ENCODE results near the gene ETNK2. TPM values are rescaled to one million over a fixed set of nuclear protein-coding genes. Genes with fewer than 3 reads are reported as not detected.

ETNK2 gene
- total RNA-seq, 4 donors from 2014 or later = 5.6 to 15.3 (median 6.8) TPM

GRCh38 chr1:204114606-204115005 is 37.2 kb downstream of the ETNK2 start:
- intact Hi-C loops (cut with DNase I) = no loop called here
- H3K36me3 ChIP-seq = peaks cover 0 to 37% (median 30%) of the 10 kb centered on the region in 4 donors
- no peak for DNase-seq (ENCODE audit: extremely low spot score)
- no peaks in the 10 kb centered on the region for H3K9me3 ChIP-seq
- no peak for TF ChIP-seq EP300 (IDR thresholded peaks at IDR 0.05)
- TF ChIP-seq POLR2AphosphoS5 (IDR thresholded peaks at IDR 0.05) = no peak
- TF ChIP-seq POLR2A (IDR thresholded peaks at IDR 0.05; ENCODE audit: low read depth) = no peak
- no peak for TF ChIP-seq CTCF (IDR thresholded peaks at IDR 0.05)
- no peak overlapping the region for H3K4me3 ChIP-seq
- H3K4me1 ChIP-seq = peaks cover 4 to 38% (median 18%) of the 10 kb centered on the region in 4 donors
- WGBS = 84% methylated on average over 4 of the region's 4 CpGs
- no peaks in the 10 kb centered on the region for H3K27me3 ChIP-seq
- H3K27ac ChIP-seq (replicated peaks in 1 of 4) = no peak overlapping the region

- TF ChIP-seq EP300 (IDR thresholded peaks at IDR 0.05) (no peak), POLR2A (IDR thresholded peaks at IDR 0.05; ENCODE audit: low read depth) (no peak), POLR2AphosphoS5 (IDR thresholded peaks at IDR 0.05) (no peak), CTCF (IDR thresholded peaks at IDR 0.05) (no peak)
- no peaks in the 10 kb centered on the region for H3K9me3 ChIP-seq
- peak overlapping the region in 1 of 4 donors; percentile 10 for H3K27ac ChIP-seq (replicated peaks in 1 of 4)
- DNase-seq (ENCODE audit: extremely low spot score) = no peak
- H3K36me3 ChIP-seq = peaks cover 0 to 30% (median 24%) of the 10 kb centered on the region in 4 donors
- WGBS = 73% methylated on average over 1 of the region's 1 CpG
- peaks cover 9 to 43% (median 24%) of the 10 kb centered on the region in 4 donors for H3K4me1 ChIP-seq
- H3K27me3 ChIP-seq = peaks cover 0 to 3% (median 0%) of the 10 kb centered on the region in 4 donors
- intact Hi-C loops (cut with DNase I) = no loop called here
- H3K4me3 ChIP-seq = no peak overlapping the region
Observed at GRCh38 chr1:204113896-204114295, 37.9 kb downstream of the ETNK2 start.

- WGBS = 97% methylated on average over 9 of the region's 11 CpGs
- intact Hi-C loops (cut with DNase I) = no loop called here
- DNase-seq (ENCODE audit: extremely low spot score) = no peak
- H3K27ac ChIP-seq (replicated peaks in 1 of 4) = peak overlapping the region in 2 of 4 donors; percentile 20 to 28
- peaks cover 0 to 11% (median 0%) of the 10 kb centered on the region in 4 donors for H3K27me3 ChIP-seq
- no peaks in the 10 kb centered on the region for H3K9me3 ChIP-seq
- TF ChIP-seq POLR2AphosphoS5 (IDR thresholded peaks at IDR 0.05) (no peak), POLR2A (IDR thresholded peaks at IDR 0.05; ENCODE audit: low read depth) (no peak), CTCF (IDR thresholded peaks at IDR 0.05) (no peak), EP300 (IDR thresholded peaks at IDR 0.05) (no peak)
- peaks cover 13 to 51% (median 30%) of the 10 kb centered on the region in 4 donors for H3K4me1 ChIP-seq
- H3K36me3 ChIP-seq = peaks cover 0 to 22% (median 18%) of the 10 kb centered on the region in 4 donors
- no peak overlapping the region for H3K4me3 ChIP-seq
Observed at GRCh38 chr1:204112876-204113730, 38.7 kb downstream of the ETNK2 start.

- intact Hi-C loops (cut with DNase I) = no loop called here
- 63% methylated on average over 2 of the region's 5 CpGs for WGBS
Observed at GRCh38 chr1:204110894-204111633, 40.8 kb downstream of the ETNK2 start.

More at GRCh38 chr1:204110894-204111633, 40.8 kb downstream of the ETNK2 start:
- no peaks in the 10 kb centered on the region for H3K9me3 ChIP-seq
- no peak overlapping the region for H3K4me3 ChIP-seq
- H3K4me1 ChIP-seq = peaks cover 23 to 52% (median 40%) of the 10 kb centered on the region in 4 donors
- peaks cover 0 to 5% (median 2%) of the 10 kb centered on the region in 4 donors for H3K36me3 ChIP-seq
- no peak overlapping the region for H3K27ac ChIP-seq (replicated peaks in 1 of 4)
- DNase-seq (ENCODE audit: extremely low spot score) = no peak
- H3K27me3 ChIP-seq = peaks cover 0 to 24% (median 0%) of the 10 kb centered on the region in 4 donors
- TF ChIP-seq CTCF (IDR thresholded peaks at IDR 0.05) (no peak), EP300 (IDR thresholded peaks at IDR 0.05) (no peak), POLR2A (IDR thresholded peaks at IDR 0.05; ENCODE audit: low read depth) (no peak), POLR2AphosphoS5 (IDR thresholded peaks at IDR 0.05) (no peak)
